ENCODE measurements around the gene GALNT17. TPM values are rescaled to one million over a fixed set of nuclear protein-coding genes. Genes with fewer than 3 reads are reported as not detected.
"Not testable (repeated sequence)": the region's sequence is repeated elsewhere in the genome, so short reads cannot be mapped to it uniquely, and the experiment has no call there.

The GALNT17 gene
- total RNA-seq, 2 experiments from 2014 or later: not detected

DNA sequence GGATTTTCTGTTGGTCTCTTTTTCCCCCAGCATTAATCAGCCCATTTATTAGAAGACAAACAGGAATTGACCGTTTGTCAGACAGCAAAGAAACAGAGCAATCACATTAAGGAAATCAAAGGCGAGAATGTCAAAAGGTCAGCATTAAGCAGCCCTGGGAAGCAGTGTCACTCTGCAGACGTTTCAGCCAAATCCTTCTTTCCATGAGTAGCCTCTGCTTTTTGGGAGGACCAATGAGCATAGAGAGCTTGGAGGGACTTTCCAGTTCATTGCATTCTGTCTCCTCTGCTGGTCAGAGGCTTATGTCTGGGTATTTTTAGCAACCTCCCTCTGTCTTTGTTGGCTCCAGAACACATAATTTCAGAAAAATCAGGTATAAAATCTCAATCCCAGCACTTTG lies 481.4 kb downstream of the GALNT17 start:
- ATAC-seq: no peak
- POLR2A ChIA-PET: no interaction called here
- H3K36me3 Mint-ChIP-seq (ENCODE audit: low read depth): no peaks in the 10 kb centered on the region
- intact Hi-C loops (cut with DNase I, micrococcal nuclease): no loop called here
- no peak overlapping the region for H3K27ac Mint-ChIP-seq
- no peaks in the 10 kb centered on the region for H3K4me1 Mint-ChIP-seq
- H3K27me3 Mint-ChIP-seq: no peaks in the 10 kb centered on the region
- peaks cover 5% of the 10 kb centered on the region for H3K9me3 Mint-ChIP-seq (ENCODE audit: low read depth)
- no peak overlapping the region for H3K4me3 Mint-ChIP-seq
- CTCF ChIA-PET: no interaction called here
- DNase-seq: no peak

DNA sequence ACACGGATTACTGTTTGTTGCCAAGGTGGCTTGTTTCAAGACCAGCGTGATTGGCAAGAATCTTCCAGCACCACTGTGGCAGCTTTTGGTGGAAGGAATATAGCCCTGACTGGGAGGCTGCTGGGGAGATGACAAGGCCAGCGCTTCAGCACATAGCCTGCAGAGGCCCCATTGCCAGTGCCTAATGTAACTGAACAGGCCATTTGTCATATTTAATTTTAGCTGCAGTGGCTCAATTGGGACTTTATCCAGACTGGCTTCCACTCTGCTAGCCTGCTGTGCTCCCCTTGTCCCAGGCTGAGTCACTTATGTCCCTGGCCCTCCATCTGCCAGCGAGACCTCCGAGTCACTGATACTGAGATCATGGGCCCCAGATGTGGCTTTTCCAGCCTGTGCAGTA lies 483.1 kb downstream of the GALNT17 start:
- H3K4me1 Mint-ChIP-seq: no peaks in the 10 kb centered on the region
- H3K27me3 Mint-ChIP-seq: no peaks in the 10 kb centered on the region
- intact Hi-C loops (cut with DNase I, micrococcal nuclease): no loop called here
- no peaks in the 10 kb centered on the region for H3K36me3 Mint-ChIP-seq (ENCODE audit: low read depth)
- no peak overlapping the region for H3K27ac Mint-ChIP-seq
- ChIA-PET CTCF (no interaction called here), POLR2A (no interaction called here)
- no peak overlapping the region for H3K4me3 Mint-ChIP-seq
- peaks cover 3% of the 10 kb centered on the region for H3K9me3 Mint-ChIP-seq (ENCODE audit: low read depth)
- DNase-seq (no peak), ATAC-seq (no peak)

DNA sequence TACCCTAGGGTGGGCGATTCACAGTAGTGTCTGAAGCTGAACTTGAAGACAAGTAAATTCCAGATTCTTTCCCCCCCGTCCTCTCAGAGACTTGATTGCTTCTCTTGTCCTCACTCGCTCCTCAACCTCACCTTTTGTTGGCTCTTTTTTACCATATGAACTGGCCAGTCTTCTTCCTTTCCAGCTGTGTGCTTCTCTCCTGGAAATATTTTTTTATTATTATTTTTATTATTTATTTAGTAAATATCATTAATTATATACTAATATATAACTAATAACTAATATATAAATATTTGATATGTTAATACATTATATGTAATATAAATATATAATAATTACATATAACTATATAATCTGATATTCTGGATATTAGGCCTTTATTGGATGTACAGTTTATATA lies 484.3 kb downstream of the GALNT17 start:
- Mint-ChIP-seq H3K27me3 (no peaks in the 10 kb centered on the region), H3K4me1 (no peaks in the 10 kb centered on the region), H3K27ac (no peak overlapping the region), H3K4me3 (no peak overlapping the region), H3K9me3 (ENCODE audit: low read depth) (peaks cover 5% of the 10 kb centered on the region), H3K36me3 (ENCODE audit: low read depth) (no peaks in the 10 kb centered on the region)
- intact Hi-C loops (cut with DNase I, micrococcal nuclease): no loop called here
- ChIA-PET POLR2A (no interaction called here), CTCF (no interaction called here)
- no peak for ATAC-seq
- DNase-seq: no peak

DNA sequence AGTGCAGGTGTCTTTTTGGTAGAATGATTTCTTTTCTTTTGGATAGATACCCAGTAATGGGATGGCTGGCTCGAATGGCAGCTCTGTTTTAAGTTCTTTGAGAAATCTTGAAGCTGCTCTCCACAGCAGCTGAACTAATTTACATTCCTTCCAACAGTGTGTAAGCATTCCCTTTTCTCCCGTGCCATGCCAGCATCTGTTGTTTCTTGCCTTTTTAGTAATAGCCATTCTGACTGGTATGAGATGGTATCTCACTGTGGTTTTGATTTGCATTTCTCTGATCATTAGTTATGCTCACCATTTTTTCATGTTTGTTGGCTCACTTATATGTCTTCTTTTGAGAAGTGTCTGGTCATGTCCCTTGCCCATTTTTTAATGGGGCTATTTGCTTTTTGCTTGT lies 486.3 kb downstream of the GALNT17 start:
- ChIA-PET CTCF (no interaction called here), POLR2A (no interaction called here)
- H3K4me1 Mint-ChIP-seq: no peaks in the 10 kb centered on the region
- H3K36me3 Mint-ChIP-seq (ENCODE audit: low read depth): no peaks in the 10 kb centered on the region
- ATAC-seq (no peak), DNase-seq (no peak)
- H3K4me3 Mint-ChIP-seq: no peak overlapping the region
- peaks cover 3% of the 10 kb centered on the region for H3K9me3 Mint-ChIP-seq (ENCODE audit: low read depth)
- no peaks in the 10 kb centered on the region for H3K27me3 Mint-ChIP-seq
- intact Hi-C loops (cut with DNase I, micrococcal nuclease): no loop called here
- H3K27ac Mint-ChIP-seq: no peak overlapping the region

DNA sequence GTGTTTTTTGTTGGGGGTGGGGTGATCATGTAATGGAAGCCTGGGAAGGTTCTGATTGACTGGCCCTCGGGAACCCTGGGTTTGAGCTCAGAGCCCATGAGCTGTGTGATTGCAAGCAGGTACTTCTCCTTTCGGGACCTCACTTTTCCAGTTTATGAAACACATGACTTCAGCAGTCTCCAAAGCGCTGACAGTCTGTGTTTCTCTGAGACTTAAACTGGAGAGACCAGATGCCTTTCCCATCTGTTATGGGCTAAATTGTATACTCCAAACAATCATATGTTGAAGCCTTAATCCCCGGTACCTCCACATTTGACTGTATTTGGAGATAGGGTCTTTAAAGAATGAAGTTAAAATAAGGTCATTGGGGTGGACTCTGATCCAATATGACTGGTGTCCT lies 493.6 kb downstream of the GALNT17 start:
- Mint-ChIP-seq H3K36me3 (ENCODE audit: low read depth) (no peaks in the 10 kb centered on the region), H3K27ac (no peak overlapping the region), H3K4me3 (no peak overlapping the region), H3K4me1 (no peaks in the 10 kb centered on the region), H3K9me3 (ENCODE audit: low read depth) (peaks cover 9% of the 10 kb centered on the region), H3K27me3 (no peaks in the 10 kb centered on the region)
- ChIA-PET CTCF (no interaction called here), POLR2A (no interaction called here)
- intact Hi-C loops (cut with DNase I, micrococcal nuclease): no loop called here
- ATAC-seq (no peak), DNase-seq (no peak)

DNA sequence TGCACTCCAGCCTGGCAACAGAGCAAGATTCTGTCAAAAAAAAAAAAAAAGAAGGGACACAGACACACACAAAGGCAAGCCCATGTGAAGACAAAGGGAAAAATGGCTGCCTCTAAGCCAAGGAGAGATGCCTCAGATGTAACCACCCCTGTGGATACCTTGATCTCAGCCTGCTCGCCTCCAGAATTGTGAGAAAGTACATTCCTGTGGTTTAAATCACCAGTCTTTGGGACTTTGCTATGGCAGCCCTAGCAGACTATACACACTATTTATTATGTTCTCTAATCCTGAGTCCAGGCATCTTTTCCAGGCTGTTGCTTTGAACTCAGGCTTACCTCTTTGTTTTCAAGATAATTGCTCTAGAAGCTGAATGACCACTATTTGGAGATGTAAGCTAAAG lies 494.3 kb downstream of the GALNT17 start:
- no peak for DNase-seq
- H3K36me3 Mint-ChIP-seq (ENCODE audit: low read depth): no peaks in the 10 kb centered on the region
- intact Hi-C loops (cut with DNase I, micrococcal nuclease): no loop called here
- ChIA-PET CTCF (no interaction called here), POLR2A (no interaction called here)
- no peaks in the 10 kb centered on the region for H3K4me1 Mint-ChIP-seq
- H3K4me3 Mint-ChIP-seq: no peak overlapping the region
- H3K9me3 Mint-ChIP-seq (ENCODE audit: low read depth): peaks cover 8% of the 10 kb centered on the region
- H3K27me3 Mint-ChIP-seq: no peaks in the 10 kb centered on the region
- no peak for ATAC-seq
- H3K27ac Mint-ChIP-seq: no peak overlapping the region

DNA sequence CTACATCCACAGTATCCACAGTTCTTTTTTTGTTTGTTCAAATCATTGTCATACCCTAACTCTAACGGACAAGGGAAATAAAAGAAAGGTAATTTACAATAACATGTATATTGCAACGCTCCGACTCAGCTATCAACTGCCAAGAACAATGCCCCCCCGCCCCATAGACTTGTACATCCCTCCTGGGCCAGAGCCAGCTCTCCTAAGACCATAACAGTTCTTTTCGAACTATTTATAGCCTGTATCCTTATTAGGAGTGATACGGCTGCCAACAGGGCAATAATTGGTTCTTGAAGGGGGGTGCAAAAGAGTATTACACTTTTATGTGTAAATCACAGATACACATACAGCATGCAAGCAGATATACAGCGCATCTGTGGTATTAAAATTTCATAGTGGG lies 495.7 kb downstream of the GALNT17 start:
- H3K4me1 Mint-ChIP-seq: no peaks in the 10 kb centered on the region
- H3K4me3 Mint-ChIP-seq: no peak overlapping the region
- ATAC-seq: no peak
- H3K9me3 Mint-ChIP-seq (ENCODE audit: low read depth): peaks cover 9% of the 10 kb centered on the region
- ChIA-PET POLR2A (no interaction called here), CTCF (no interaction called here)
- DNase-seq: no peak
- no peak overlapping the region for H3K27ac Mint-ChIP-seq
- H3K27me3 Mint-ChIP-seq: no peaks in the 10 kb centered on the region
- H3K36me3 Mint-ChIP-seq (ENCODE audit: low read depth): no peaks in the 10 kb centered on the region
- intact Hi-C loops (cut with DNase I, micrococcal nuclease): no loop called here

DNA sequence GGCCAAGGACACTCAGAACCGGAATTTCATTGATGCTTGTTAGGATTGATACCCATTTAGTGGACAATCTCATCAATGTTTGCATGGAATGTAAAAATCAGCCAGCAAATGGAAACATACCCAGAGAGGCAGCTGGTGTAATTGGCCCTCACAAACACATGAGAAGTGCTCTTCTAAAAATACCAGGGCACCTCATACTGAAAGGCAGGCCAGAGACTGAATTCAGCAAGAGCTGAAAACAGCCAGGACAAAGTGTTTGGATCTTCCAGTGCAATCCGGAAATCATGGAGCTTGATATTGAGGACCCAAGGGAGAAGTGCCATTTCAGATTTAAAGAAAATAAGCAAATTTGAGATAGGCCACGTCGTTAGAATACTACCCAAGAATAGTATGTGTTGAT lies 498.6 kb downstream of the GALNT17 start:
- Mint-ChIP-seq H3K9me3 (ENCODE audit: low read depth) (peaks cover 7% of the 10 kb centered on the region), H3K4me3 (no peak overlapping the region), H3K36me3 (ENCODE audit: low read depth) (no peaks in the 10 kb centered on the region), H3K27ac (no peak overlapping the region), H3K4me1 (no peaks in the 10 kb centered on the region), H3K27me3 (no peaks in the 10 kb centered on the region)
- POLR2A ChIA-PET: no interaction called here
- CTCF ChIA-PET: no interaction called here
- no peak for DNase-seq
- intact Hi-C loops (cut with DNase I, micrococcal nuclease): no loop called here
- no peak for ATAC-seq

DNA sequence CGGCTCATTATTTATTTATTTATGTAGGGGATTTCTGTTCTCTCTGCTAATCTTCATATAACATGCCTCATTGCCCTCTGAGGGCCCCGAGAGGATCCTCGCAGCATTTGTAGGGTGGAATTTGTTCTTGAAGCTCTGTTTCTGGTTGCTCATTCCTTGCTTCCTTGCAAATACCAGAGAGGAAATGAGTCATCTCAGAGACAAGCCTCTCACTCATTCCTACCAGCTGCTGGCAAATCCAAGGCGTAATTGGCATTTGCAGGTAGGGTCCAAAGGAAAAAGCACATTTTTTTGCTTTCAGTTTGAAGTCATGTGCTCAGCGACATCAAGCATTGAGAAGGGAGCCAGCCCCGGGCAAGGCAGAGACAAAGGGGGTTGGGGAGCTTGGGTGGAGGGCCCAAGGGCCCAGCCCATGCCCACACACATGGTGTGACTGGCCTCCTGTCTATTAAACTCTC lies 501.6 kb downstream of the GALNT17 start:
- Mint-ChIP-seq H3K36me3 (ENCODE audit: low read depth) (no peaks in the 10 kb centered on the region), H3K27ac (no peak overlapping the region), H3K27me3 (no peaks in the 10 kb centered on the region), H3K9me3 (ENCODE audit: low read depth) (peaks cover 3% of the 10 kb centered on the region), H3K4me3 (no peak overlapping the region), H3K4me1 (no peaks in the 10 kb centered on the region)
- ChIA-PET CTCF (no interaction called here), POLR2A (no interaction called here)
- intact Hi-C loops (cut with DNase I, micrococcal nuclease): no loop called here
- no peak for ATAC-seq
- no peak for DNase-seq

DNA sequence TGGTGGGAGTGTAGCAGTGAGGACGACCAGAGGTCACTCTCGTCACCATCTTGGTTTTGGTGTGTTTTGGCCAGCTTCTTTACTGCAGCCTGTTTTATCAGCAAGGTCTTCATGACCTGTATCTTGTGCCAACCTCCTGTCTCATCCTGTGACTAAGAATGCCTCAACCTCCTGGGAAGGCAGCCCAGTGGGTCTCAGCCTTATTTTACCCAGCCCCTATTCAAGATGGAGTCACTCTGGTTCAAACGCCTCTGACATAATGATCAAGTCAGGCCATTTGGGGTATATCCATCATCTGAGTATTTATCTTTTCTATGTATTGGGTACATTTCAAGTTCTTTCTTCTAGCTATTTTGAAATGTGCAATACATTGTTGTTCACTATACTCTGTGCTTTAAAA lies 503.9 kb downstream of the GALNT17 start:
- H3K36me3 Mint-ChIP-seq (ENCODE audit: low read depth); ATAC-seq; H3K9me3 Mint-ChIP-seq (ENCODE audit: low read depth); H3K27ac Mint-ChIP-seq; CTCF ChIA-PET; H3K4me3 Mint-ChIP-seq; DNase-seq; intact Hi-C loops (cut with DNase I, micrococcal nuclease); H3K27me3 Mint-ChIP-seq; H3K4me1 Mint-ChIP-seq; POLR2A ChIA-PET: not testable (repeated sequence)

DNA sequence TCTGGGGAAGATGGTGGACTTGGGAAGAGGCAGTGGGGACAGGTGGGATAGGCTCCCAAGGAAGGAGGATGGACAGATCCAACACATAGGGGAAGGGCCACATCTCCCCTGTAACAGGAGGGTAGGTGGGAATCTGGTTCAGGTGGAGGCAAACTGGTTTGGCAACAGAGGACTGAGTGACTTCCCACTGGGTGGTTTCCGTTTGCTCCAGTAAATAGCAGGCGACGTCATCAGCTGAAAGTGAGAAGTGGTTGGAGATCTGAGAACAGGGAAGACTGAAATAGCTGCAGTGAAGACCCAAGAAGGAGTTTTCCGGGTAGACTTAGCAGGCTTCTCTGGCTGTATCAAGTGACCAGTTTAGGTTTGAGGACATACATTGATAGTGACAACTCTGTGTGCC lies 504.4 kb downstream of the GALNT17 start:
- POLR2A ChIA-PET: no interaction called here
- no peaks in the 10 kb centered on the region for H3K36me3 Mint-ChIP-seq (ENCODE audit: low read depth)
- DNase-seq: no peak
- H3K27ac Mint-ChIP-seq: no peak overlapping the region
- CTCF ChIA-PET: no interaction called here
- H3K4me1 Mint-ChIP-seq: no peaks in the 10 kb centered on the region
- ATAC-seq: no peak
- intact Hi-C loops (cut with DNase I, micrococcal nuclease): no loop called here
- no peak overlapping the region for H3K4me3 Mint-ChIP-seq
- peaks cover 3% of the 10 kb centered on the region for H3K9me3 Mint-ChIP-seq (ENCODE audit: low read depth)
- no peaks in the 10 kb centered on the region for H3K27me3 Mint-ChIP-seq

DNA sequence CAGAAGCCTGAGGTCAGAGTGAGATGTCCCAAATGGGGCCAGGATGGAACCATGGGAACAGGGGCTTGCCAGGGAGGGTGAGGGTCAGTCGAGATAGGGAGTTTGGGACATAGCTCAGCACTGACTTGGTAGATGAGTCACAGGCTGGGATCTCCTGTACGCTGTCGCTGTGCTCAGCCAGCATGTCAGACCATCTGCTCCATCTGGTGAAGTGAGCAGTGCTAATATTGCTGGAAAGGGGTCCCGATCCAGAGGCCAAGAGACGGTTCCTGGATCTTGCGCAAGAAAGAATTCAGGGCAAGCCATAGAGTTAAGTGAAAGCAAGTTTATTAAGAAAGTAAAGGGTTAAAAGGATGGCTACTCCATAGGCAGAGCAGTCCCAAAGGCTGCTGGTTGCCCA lies 505.6 kb downstream of the GALNT17 start:
- Mint-ChIP-seq H3K27me3 (no peaks in the 10 kb centered on the region), H3K4me1 (no peaks in the 10 kb centered on the region), H3K9me3 (ENCODE audit: low read depth) (no peaks in the 10 kb centered on the region), H3K27ac (no peak overlapping the region), H3K4me3 (no peak overlapping the region), H3K36me3 (ENCODE audit: low read depth) (no peaks in the 10 kb centered on the region)
- ChIA-PET CTCF (no interaction called here), POLR2A (no interaction called here)
- DNase-seq (no peak), ATAC-seq (no peak)
- intact Hi-C loops (cut with DNase I, micrococcal nuclease): no loop called here

DNA sequence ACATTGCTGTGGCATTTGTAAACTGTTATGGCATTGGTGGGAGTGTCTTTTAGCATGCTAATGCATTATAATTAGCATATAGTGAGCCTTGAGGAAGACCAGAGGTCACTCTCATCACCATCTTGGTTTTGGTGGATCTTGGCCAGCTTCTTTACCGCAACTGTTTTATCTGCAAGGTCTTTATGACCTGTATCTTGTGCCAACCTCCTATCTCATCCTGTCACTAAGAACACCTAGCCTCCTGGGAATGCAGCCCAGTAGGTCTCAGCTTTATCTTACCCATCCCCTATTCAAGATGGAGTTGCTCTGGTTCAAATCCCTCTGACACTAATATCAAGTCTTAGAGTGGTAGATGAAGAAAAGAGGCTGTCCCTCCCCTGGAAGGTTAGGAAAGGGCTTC lies 506.2 kb downstream of the GALNT17 start:
- Mint-ChIP-seq H3K27ac (no peak overlapping the region), H3K27me3 (no peaks in the 10 kb centered on the region), H3K36me3 (ENCODE audit: low read depth) (no peaks in the 10 kb centered on the region), H3K9me3 (ENCODE audit: low read depth) (no peaks in the 10 kb centered on the region), H3K4me1 (no peaks in the 10 kb centered on the region), H3K4me3 (no peak overlapping the region)
- DNase-seq (no peak), ATAC-seq (no peak)
- ChIA-PET CTCF (no interaction called here), POLR2A (no interaction called here)
- intact Hi-C loops (cut with DNase I, micrococcal nuclease): no loop called here
